NCI-H526 treated with DMSO at 0.1 percent for 48 hours (cell line): Measurements from ENCODE around the gene LRRC73.
"Not testable (repeated sequence)": the region's sequence is repeated elsewhere in the genome, so short reads cannot be mapped to it uniquely, and the experiment has no call there.

ENCODE experiments used
- DNase-seq: peaks from one replicate; lab custom pipeline; 2025; lab: John Stamatoyannopoulos, UW

LRRC73 gene

GRCh38 chr6:43492673-43493072, 17.5 kb downstream of the LRRC73 start:
- no peak for DNase-seq

GRCh38 chr6:43491750-43492661, 18.1 kb downstream of the LRRC73 start:
- DNase-seq, result no peak

GRCh38 chr6:43490523-43490939, 19.6 kb downstream of the LRRC73 start:
- no peak for DNase-seq

- DNase-seq, result no peak
Measured at GRCh38 chr6:43489277-43490072, 20.7 kb downstream of the LRRC73 start.

- DNase-seq, result no peak
Measured at GRCh38 chr6:43488667-43489276, 21.4 kb downstream of the LRRC73 start.

- DNase-seq, result no peak
Measured at GRCh38 chr6:43481591-43482236, 28.4 kb downstream of the LRRC73 start.

- DNase-seq, result no peak
Measured at GRCh38 chr6:43481075-43481474, 29.1 kb downstream of the LRRC73 start.

- DNase-seq, result no peak
Measured at GRCh38 chr6:43478008-43478372, 32.2 kb downstream of the LRRC73 start.

- DNase-seq, result peak; percentile 71
Measured at GRCh38 chr6:43477235-43478007, 32.7 kb downstream of the LRRC73 start, which contains the start of gene TJAP1. TSS of gene TJAP1 (plus strand) at chr6:43477570. CDS start at chr6:43499002, 21,432 bp downstream.

- DNase-seq, result no peak
Measured at GRCh38 chr6:43476746-43477145, 33.4 kb downstream of the LRRC73 start.

GRCh38 chr6:43475516-43475915, 34.6 kb downstream of the LRRC73 start:
- no peak for DNase-seq

GRCh38 chr6:43472515-43472914, 37.6 kb downstream of the LRRC73 start:
- no peak for DNase-seq

GRCh38 chr6:43471399-43471798, 38.7 kb downstream of the LRRC73 start:
- DNase-seq, result no peak

GRCh38 chr6:43469947-43470346, 40.2 kb downstream of the LRRC73 start:
- DNase-seq, result no peak

- no peak for DNase-seq
Measured at GRCh38 chr6:43468748-43469681, 41.1 kb downstream of the LRRC73 start.

- DNase-seq, result no peak
Measured at GRCh38 chr6:43468240-43468639, 41.9 kb downstream of the LRRC73 start.

- DNase-seq, result no peak
Measured at GRCh38 chr6:43467752-43468151, 42.4 kb downstream of the LRRC73 start.

- DNase-seq, result not testable (repeated sequence)
Measured at GRCh38 chr6:43467265-43467664, 42.9 kb downstream of the LRRC73 start.

GRCh38 chr6:43465948-43466347, 44.2 kb downstream of the LRRC73 start:
- no peak for DNase-seq

GRCh38 chr6:43464337-43464736, 45.8 kb downstream of the LRRC73 start:
- DNase-seq, result no peak
